ENCODE results near the gene LSM8.
"Not testable (repeated sequence)": the region's sequence is repeated elsewhere in the genome, so short reads cannot be mapped to it uniquely, and the experiment has no call there.

The LSM8 gene

GRCh38 chr7:118183786-118184564 is at the start of gene LSM8:
Gene LSM8 (plus strand): TSS chr7:118184164. CDS start chr7:118184224, 60 bp downstream.
- DNase-seq, result peak; percentile 86

- DNase-seq, result not testable (repeated sequence)
These were observed 49.5 kb upstream of the LSM8 start for GRCh38 chr7:118134420-118134819.

- no peak for DNase-seq
These were observed 43.5 kb upstream of the LSM8 start for GRCh38 chr7:118140468-118140867.

GRCh38 chr7:118142012-118142411 is 42.0 kb upstream of the LSM8 start:
- DNase-seq, result no peak

- no peak for DNase-seq
These were observed 35.0 kb upstream of the LSM8 start for GRCh38 chr7:118148930-118149329.

GRCh38 chr7:118149394-118149793 is 34.6 kb upstream of the LSM8 start:
- DNase-seq, result no peak

GRCh38 chr7:118151671-118152070 is 32.3 kb upstream of the LSM8 start:
- DNase-seq, result no peak

- no peak for DNase-seq
These were observed 31.8 kb upstream of the LSM8 start for GRCh38 chr7:118152149-118152548.

GRCh38 chr7:118152654-118153053 is 31.3 kb upstream of the LSM8 start:
- DNase-seq, result no peak

GRCh38 chr7:118153551-118154177 is 30.3 kb upstream of the LSM8 start:
- DNase-seq, result no peak

GRCh38 chr7:118158766-118159165 is 25.2 kb upstream of the LSM8 start:
- DNase-seq, result no peak

GRCh38 chr7:118169146-118169545 is 14.8 kb upstream of the LSM8 start:
- DNase-seq, result no peak

- DNase-seq, result no peak
These were observed 8.2 kb upstream of the LSM8 start for GRCh38 chr7:118175740-118176139.

- no peak for DNase-seq
These were observed 4.8 kb upstream of the LSM8 start for GRCh38 chr7:118179191-118179590.

- DNase-seq, result no peak
These were observed 1.2 kb upstream of the LSM8 start for GRCh38 chr7:118182593-118183427.

GRCh38 chr7:118183428-118183785 is 557 bp upstream of the LSM8 start:
- DNase-seq, result no peak

GRCh38 chr7:118184565-118184940 is 589 bp downstream of the LSM8 start:
- DNase-seq, result no peak

- DNase-seq, result no peak
These were observed 1.3 kb downstream of the LSM8 start for GRCh38 chr7:118185163-118185860.

GRCh38 chr7:118186501-118186900 is 2.5 kb downstream of the LSM8 start:
- no peak for DNase-seq

- no peak for DNase-seq
These were observed 10.6 kb downstream of the LSM8 start for GRCh38 chr7:118194571-118194970.

GRCh38 chr7:118195837-118196474 is 12.0 kb downstream of the LSM8 start:
- DNase-seq, result no peak

- no peak for DNase-seq
These were observed 18.1 kb downstream of the LSM8 start for GRCh38 chr7:118202061-118202460.
